ENCODE data around the gene GABRG3.
"Not testable (repeated sequence)": the region's sequence is repeated elsewhere in the genome, so short reads cannot be mapped to it uniquely, and the experiment has no call there.

Gene GABRG3

GRCh38 chr15:27353856-27354255, 382.9 kb downstream of the GABRG3 start:
- DNase-seq = no peak

DNA sequence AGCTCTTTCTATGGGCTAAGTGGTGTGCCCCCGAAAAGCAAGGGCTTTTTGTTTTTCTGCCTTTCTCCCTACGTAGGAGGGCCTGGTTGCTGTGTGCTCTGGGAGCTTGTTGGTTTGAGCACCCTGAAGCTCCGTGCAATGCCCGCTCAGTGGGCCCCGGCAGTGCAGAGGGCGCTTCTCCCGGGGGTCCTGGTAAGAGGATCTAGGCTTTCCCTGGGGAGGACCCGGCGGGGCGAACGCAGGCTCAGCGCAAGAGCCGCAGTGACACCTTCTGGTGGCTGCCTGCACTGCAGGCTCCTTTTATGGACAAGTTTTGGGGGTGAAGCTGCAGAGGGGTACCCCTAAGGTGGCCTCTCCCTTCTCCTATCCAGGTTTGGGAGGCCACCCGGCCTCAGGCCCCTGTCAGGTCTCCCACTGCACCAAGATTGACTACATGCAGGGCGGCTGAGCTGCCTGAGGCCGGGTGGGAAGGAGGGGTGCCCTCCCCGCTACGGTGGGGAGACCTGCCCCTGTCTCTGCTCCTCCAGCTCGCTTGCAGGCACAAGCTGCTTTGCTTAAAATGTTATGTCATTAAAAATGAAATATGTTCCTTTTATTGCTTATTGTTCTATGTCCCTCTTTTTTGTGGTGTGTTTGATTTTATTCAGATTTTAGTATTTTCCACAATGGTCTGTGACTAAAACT, 387.9 kb downstream of the GABRG3 start:
- no peak for DNase-seq

- DNase-seq = no peak
Measured at GRCh38 chr15:27359586-27359985, 388.6 kb downstream of the GABRG3 start.

DNA sequence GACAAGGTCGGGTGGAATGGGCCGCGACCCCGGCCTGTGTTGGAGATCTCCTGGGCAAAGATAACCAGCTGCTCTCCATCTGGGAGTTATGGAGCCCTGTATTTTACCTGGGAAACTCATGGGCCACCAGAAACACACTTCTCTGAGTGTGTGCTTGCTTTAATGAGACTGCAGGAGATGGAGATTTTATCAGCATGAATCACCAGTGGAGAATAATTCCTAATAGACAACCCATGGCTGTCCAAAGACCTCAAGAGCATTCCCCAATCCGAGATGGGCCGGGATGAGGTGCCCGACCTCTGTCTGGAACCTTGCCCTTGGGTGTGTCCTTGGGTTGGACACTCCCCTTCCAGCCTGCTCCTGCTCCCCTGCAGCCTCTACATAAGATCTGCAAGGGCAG, 389.3 kb downstream of the GABRG3 start:
- no peak for DNase-seq

- DNase-seq = no peak
Measured at GRCh38 chr15:27361438-27361837, 390.5 kb downstream of the GABRG3 start.

DNA sequence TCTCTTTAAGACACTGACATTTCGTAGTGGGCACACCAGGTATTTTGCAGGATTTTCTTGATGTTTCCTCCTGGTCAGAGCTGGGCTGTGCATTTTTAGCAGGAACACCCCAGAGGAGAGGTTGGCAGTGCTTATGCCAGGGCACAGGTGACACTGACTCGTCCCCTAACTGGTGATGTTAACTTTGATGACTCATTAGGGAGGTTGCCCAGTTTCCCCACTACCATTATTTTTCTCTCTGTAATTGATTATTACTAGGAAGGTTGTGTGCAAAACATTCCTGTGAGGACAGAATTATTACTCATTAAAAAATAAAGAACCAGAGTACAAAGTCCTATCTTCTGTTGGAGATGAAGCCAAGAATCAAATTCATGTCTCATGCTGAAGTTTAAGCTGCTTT, 394.5 kb downstream of the GABRG3 start:
- no peak for DNase-seq

DNA sequence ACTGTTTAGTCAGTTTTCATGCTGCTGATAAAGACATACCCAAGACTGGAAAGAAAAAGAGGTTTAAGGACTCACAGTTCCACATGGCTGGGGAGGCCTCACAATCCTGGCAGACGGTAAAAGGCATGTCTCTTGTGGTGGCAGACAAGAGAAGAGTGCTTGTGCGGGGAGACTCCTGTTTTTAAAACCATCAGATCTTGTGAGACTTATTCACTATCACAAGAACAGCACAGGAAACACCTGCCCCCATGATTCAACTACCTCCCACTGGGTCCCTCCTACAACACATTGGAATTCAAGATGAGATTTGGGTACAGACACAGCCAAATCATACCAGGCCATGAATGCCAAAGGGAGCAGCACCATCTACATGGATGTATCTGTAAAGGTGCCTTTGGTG, 406.4 kb downstream of the GABRG3 start:
- DNase-seq = not testable (repeated sequence)

GRCh38 chr15:27382361-27383025, 411.5 kb downstream of the GABRG3 start:
- DNase-seq = no peak

GRCh38 chr15:27383726-27384125, 412.7 kb downstream of the GABRG3 start:
- DNase-seq = no peak

DNA sequence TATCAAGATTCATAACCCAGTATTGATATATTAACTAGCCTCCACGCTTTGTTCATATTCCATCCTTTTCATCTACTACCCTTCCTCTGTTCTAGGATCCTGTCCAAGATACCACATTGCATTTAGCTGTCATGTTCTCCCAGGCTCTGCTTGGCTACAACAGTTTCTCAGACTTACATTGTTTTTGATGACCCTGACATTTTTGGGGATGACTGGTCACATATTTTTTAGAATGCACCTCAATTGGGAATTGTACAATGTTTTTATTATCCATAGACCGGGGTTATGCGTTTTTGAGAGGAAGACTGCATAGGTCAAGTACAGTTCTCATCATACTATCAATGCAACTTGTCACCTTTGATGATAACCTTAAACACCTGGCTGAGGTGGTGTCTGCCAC, 421.2 kb downstream of the GABRG3 start:
- DNase-seq = no peak

GRCh38 chr15:27396521-27396920, 425.5 kb downstream of the GABRG3 start:
- DNase-seq = no peak

DNA sequence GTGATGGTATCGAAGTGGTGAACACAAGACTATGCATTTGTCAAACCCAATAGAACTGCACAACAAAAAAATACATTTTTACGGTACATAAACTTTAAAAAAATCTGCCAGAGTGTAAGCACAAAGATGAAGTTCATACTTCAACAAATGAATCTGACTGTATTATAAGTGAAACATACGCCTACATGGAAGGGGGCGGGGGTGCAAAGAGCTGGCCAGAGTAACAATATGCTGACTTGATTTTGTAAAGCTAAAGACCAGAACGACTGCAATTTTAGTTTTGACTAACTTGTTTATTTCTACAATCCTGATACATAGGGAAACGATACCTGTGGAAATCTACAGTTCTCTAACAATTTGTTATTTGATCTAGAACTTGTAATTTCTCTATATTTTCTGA, 426.0 kb downstream of the GABRG3 start:
- DNase-seq = no peak

DNA sequence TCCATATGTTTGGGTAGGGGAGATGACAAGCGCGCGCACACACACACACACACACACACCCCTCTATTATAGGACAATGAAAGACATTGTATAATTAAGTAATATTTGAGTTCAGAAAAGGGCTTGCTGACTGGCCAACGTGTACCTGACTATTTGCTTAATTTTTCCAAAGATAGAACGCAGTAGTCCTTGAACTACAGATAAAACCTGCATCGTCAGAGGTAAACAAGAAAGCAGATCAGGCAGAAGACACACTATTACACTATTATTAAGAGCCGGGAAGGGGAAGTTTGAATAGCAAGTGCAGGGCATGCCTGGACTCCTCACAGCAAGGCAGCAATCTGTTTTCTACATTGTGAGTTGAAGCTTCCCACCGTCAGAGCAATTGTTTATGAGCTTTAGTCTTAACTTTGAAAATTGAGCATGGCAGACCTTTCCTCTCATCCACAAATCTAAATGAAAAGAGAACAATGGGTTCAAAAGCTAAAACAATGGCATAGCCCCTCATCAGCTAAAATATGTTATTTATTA, 427.7 kb downstream of the GABRG3 start:
- DNase-seq = no peak

- DNase-seq = no peak
Measured at GRCh38 chr15:27399241-27399640, 428.3 kb downstream of the GABRG3 start.

GRCh38 chr15:27401471-27401870, 430.5 kb downstream of the GABRG3 start:
- DNase-seq = no peak

- DNase-seq = no peak
Measured at GRCh38 chr15:27408428-27408827, 437.4 kb downstream of the GABRG3 start.

- DNase-seq = no peak
Measured at GRCh38 chr15:27410996-27411605, 440.1 kb downstream of the GABRG3 start.

DNA sequence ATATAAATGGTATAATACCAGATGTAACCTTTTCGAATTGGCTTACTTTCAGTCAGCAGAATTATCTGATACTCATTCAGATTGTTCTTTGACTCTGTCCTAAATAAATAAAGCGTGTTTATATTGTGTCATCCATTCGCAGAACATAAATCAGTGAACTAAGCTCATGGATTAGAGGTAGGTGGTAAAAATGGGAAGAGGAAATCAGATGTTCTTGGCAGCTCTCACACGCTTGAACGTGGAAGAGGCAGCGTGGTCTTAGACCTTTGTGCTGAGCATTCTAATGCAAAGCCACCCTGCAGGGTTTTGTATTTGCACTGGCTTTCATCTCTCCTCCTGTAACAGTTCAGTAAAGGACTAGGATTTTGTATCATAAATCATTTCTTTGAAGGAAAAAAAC, 441.4 kb downstream of the GABRG3 start:
- no peak for DNase-seq

GRCh38 chr15:27414168-27414870, 443.3 kb downstream of the GABRG3 start:
- no peak for DNase-seq

- no peak for DNase-seq
Measured at GRCh38 chr15:27418726-27419125, 447.7 kb downstream of the GABRG3 start.

- no peak for DNase-seq
Measured at GRCh38 chr15:27422997-27423396, 452.0 kb downstream of the GABRG3 start.

- DNase-seq = no peak
Measured at GRCh38 chr15:27426805-27427204, 455.8 kb downstream of the GABRG3 start.

DNA sequence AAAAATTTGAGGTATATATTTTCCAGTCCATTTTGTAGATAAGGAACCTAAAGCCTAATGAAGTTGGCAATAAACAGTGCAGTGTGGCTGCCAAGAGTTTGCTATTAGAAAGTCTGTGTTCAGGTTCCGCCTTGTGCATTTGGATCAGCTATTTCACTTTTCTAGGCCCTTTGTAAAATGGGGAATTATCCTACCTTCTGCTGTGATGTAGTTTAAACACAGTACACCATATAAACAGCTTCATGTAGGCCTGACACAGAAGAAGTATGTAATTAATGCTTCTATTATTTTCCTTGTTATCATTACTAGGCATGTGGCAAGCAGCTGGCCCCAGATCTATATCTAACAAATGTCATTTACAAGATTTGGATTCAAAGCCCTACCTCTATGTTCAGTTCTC, 456.3 kb downstream of the GABRG3 start:
- DNase-seq = no peak

DNA sequence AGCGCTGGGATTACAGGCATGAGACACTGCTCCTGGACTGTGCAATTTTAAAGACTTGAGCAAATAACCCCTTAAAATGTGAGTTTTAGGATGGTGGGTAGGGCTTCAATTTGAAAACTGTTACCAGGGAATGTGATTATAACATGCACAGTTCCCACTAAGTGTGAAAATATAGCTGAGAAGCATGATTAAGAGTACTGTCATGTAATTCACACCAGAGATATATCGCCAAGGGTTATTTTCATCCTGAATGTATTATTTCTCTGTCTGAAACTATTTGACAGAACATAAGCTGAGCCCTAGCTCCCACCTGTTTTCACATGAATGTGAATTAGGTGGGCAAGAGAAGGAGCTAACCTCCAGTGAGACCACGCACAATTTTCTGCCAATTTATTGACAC, 457.2 kb downstream of the GABRG3 start:
- DNase-seq = no peak

Data from activated naive CD4-positive, alpha-beta T cell treated with anti-CD3 and anti-CD28 coated beads, Interleukin-2, amount 50 U/mL, for 16 hours (primary cell).